HepG2 (cell line): ENCODE measurements around the gene TVP23A. TPM values are rescaled to one million over a fixed set of nuclear protein-coding genes. Genes with fewer than 3 reads are reported as not detected.

ENCODE experiments used
- ATF4 ChIP-seq, 2 experiments: fragments of 450-650 bp in 1 of 2; sonication (generic) in 1 of 2; formaldehyde crosslinking; IDR thresholded peaks; 2 replicates each; pipeline versions ENCODE4 v1.5.0 to v1.8.0; 2020 to 2022; ENCODE audit warnings: mild to moderate bottlenecking in 1 of 2, missing genetic modification reagents in 1 of 2
- CBX2 ChIP-seq, 2 experiments: fragments of 200-600 bp in 1 of 2; sonication (generic); formaldehyde crosslinking in 1 of 2; IDR thresholded peaks; 2 replicates each; pipeline versions ENCODE4 v1.7.0 to v1.8.1; 2018 to 2022; ENCODE audit warnings: low read depth in 2 of 2, low read length in 1 of 2, mild to moderate bottlenecking in 1 of 2, missing genetic modification reagents in 1 of 2
- GRHL1 ChIP-seq: sonication (generic); formaldehyde crosslinking; conservative IDR thresholded peaks from 2 replicates; pipeline ENCODE4 v1.8.0; 2022; ENCODE audit warnings: missing genetic modification reagents
- HOXA9 ChIP-seq: sonication (generic); formaldehyde crosslinking; IDR thresholded peaks from 2 replicates; pipeline ENCODE4 v1.8.1; 2022; ENCODE audit warnings: missing genetic modification reagents, mild to moderate bottlenecking, moderate library complexity, borderline replicate concordance
- KDM5A ChIP-seq: fragments of 200-600 bp; sonication (generic); IDR thresholded peaks from 2 replicates; pipeline ENCODE4 v1.7.0; 2018; ENCODE audit warnings: antibody characterized with exemption, mild to moderate bottlenecking, low read length, borderline replicate concordance
- KLF9 ChIP-seq: IDR thresholded peaks from 2 replicates; pipeline ENCODE4 v1.6.1; 2016; ENCODE audit warnings: low read depth
- PHF21A ChIP-seq: sonication (generic); formaldehyde crosslinking; IDR thresholded peaks from 2 replicates; pipeline ENCODE4 v1.5.0; 2020; ENCODE audit warnings: mild to moderate bottlenecking, missing genetic modification reagents
- REL ChIP-seq: sonication (generic); formaldehyde crosslinking; conservative IDR thresholded peaks from 2 replicates; pipeline ENCODE4 v1.8.0; 2022; ENCODE audit warnings: mild to moderate bottlenecking, missing genetic modification reagents, moderate library complexity
- SALL2 ChIP-seq: sonication (generic); formaldehyde crosslinking; IDR thresholded peaks from 2 replicates; pipeline ENCODE4 v1.8.1; 2023; ENCODE audit warnings: mild to moderate bottlenecking, missing genetic modification reagents, inconsistent platforms
- ZBTB21 ChIP-seq: sonication (generic); formaldehyde crosslinking; IDR thresholded peaks from 2 replicates; pipeline ENCODE4 v1.4.0; 2020; ENCODE audit warnings: missing genetic modification reagents
- ZMYM3 ChIP-seq: sonication (generic); formaldehyde crosslinking; IDR thresholded peaks from 2 replicates; pipeline ENCODE4 v1.5.1; 2020; ENCODE audit warnings: mild to moderate bottlenecking, missing genetic modification reagents
- ZNF142 ChIP-seq: sonication (generic); formaldehyde crosslinking; IDR thresholded peaks from 2 replicates; pipeline ENCODE4 v1.4.0; 2020; ENCODE audit warnings: missing genetic modification reagents
- ZNF263 ChIP-seq: sonication (generic); formaldehyde crosslinking; IDR thresholded peaks from 2 replicates; pipeline ENCODE4 v1.4.0; 2020; ENCODE audit warnings: missing genetic modification reagents
- ZNF264 ChIP-seq: sonication (generic); formaldehyde crosslinking; IDR thresholded peaks from 2 replicates; pipeline ENCODE4 v1.4.0; 2020; ENCODE audit warnings: missing genetic modification reagents
- ZNF275 ChIP-seq: sonication (generic); formaldehyde crosslinking; IDR thresholded peaks from 2 replicates; pipeline ENCODE4 v1.8.0; 2022; ENCODE audit warnings: missing genetic modification reagents, mild to moderate bottlenecking, inconsistent platforms, borderline replicate concordance
- ZNF430 ChIP-seq: sonication (generic); formaldehyde crosslinking; IDR thresholded peaks from 2 replicates; pipeline ENCODE4 v1.9.0; 2021; ENCODE audit warnings: mild to moderate bottlenecking, missing genetic modification reagents
- ZNF530 ChIP-seq: sonication (generic); formaldehyde crosslinking; IDR thresholded peaks from 2 replicates; pipeline ENCODE4 v1.5.0; 2020; ENCODE audit warnings: low read depth, mild to moderate bottlenecking, missing genetic modification reagents
- ZNF569 ChIP-seq: sonication (generic); formaldehyde crosslinking; IDR thresholded peaks from 2 replicates; pipeline ENCODE4 v1.5.0; 2020; ENCODE audit warnings: mild to moderate bottlenecking, missing genetic modification reagents, moderate library complexity, borderline replicate concordance
- ZNF652 ChIP-seq: IDR thresholded peaks from 2 replicates; pipeline ENCODE4 v1.6.1; 2016; ENCODE audit warnings: low read depth, borderline replicate concordance
- ZNF747 ChIP-seq: sonication (generic); formaldehyde crosslinking; IDR thresholded peaks from 2 replicates; pipeline ENCODE4 v1.8.1; 2023; ENCODE audit warnings: missing genetic modification reagents, mild to moderate bottlenecking, borderline replicate concordance
- polyA plus RNA-seq, 8 experiments: library from polyadenylated mRNA; depleted of rRNA in 3 of 8; stranded (reverse) in 7 of 8; unstranded in 1 of 8; fragments of >200 nt; fragmentation: Illumina TruSeq in 4 of 8; extraction: Trizol in 4 of 8; gene quantifications; 2 replicates each; pipeline versions ENCODE4 v1.2.1 to v1.2.3, GENCODE V29; 2011 to 2016; ENCODE audit warnings: low read depth in 4 of 8, missing spikeins in 1 of 8, mixed read lengths in 1 of 8; ENCODE audit not compliant: insufficient read depth in 1 of 8
- total RNA-seq, 5 experiments: library from RNA; depleted of rRNA; stranded (reverse); fragments of >200 nt; fragmentation: Illumina TruSeq; extraction: Trizol; gene quantifications; 2 replicates each; pipeline ENCODE4 v1.2.3, GENCODE V29; 2016; ENCODE audit warnings: low read depth in 1 of 5

TVP23A gene
- total and polyA plus RNA-seq, 2 of the 13 experiments (the other 11 are each of a cell fraction or from before 2014, with no cell fraction given) = not detected

DNA sequence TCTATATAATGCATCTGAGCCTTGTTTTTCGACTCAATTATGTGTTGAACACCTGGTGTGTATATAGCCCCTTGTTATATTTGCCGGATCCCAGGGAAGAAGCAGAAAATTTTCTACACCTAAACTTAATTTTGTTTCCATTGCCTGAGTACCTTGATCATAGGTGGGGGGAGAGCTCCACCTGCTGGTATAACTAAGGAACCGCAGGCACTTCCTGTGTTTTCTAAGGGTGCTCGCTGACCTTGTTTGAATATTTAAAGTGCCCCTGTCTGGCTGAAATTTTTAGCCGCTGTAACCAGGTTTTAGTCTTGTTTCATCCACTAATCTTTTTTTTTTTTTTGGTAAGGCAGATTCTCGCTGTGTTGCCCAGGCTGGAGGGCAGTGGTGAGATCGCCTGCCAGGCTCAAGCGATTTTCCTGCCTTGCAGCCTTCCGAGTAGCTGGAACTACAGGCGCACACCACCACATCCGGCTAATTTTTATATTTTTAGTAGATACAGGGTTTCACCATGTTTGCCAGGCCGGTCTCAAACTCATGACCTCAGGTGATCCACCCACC lies 81.4 kb downstream of the TVP23A start (continued):
- TF ChIP-seq ZBTB21 (CRISPR knock-in tag) (no peak), ATF4 (CRISPR knock-in tag; IDR thresholded peaks at IDR 0.05) (0 out of 4 replicates have a peak, but pooled peaks of 1 of the 2 experiments have one; percentile 35), ZMYM3 (no peak), ZNF430 (CRISPR knock-in tag) (0 out of 2 replicates have a peak, but pooled peaks have one; percentile 14), SALL2 (CRISPR knock-in tag) (no peak), ZNF275 (no peak), ZNF747 (no peak), ZNF652 (CRISPR knock-in tag) (no peak), REL (CRISPR knock-in tag) (no peak), KDM5A (peak; percentile 50; the same call in 1 of the 2 replicates), CBX2 (IDR thresholded peaks at IDR 0.05; ENCODE audit: low read depth, low read length) (no peak), CBX2 (CRISPR knock-in tag; IDR thresholded peaks at IDR 0.05; ENCODE audit: low read depth) (no peak), ZNF142 (no peak), GRHL1 (no peak), ZNF569 (no peak), ZNF263 (CRISPR knock-in tag) (no peak), ZNF264 (no peak), KLF9 (CRISPR knock-in tag) (peak; percentile 73; the same call in 1 of the 2 replicates), PHF21A (peak; percentile 40; the same call in 1 of the 2 replicates), ZNF530 (CRISPR knock-in tag) (no peak), HOXA9 (CRISPR knock-in tag) (no peak)
